Stimulated activated CD4-positive, alpha-beta T cell treated with anti-CD3 and anti-CD28 coated beads, Interleukin-2, amount 100 ng/mL, for 48 hours (primary cell): ENCODE data around the gene FLNA.
"Not testable (repeated sequence)": the region's sequence is repeated elsewhere in the genome, so short reads cannot be mapped to it uniquely, and the experiment has no call there.

Experiments used
- DNase-seq, 2 donors: peaks; one replicate each; pipeline ENCODE4 v3.0.0-alpha.2; 2020

Gene FLNA

GRCh38 chrX:154304846-154305245 is 69.6 kb downstream of the FLNA start:
- no peak for DNase-seq

- DNase-seq, result no peak
Measured at GRCh38 chrX:154303476-154303875, 71.0 kb downstream of the FLNA start.

GRCh38 chrX:154302998-154303397 is 71.4 kb downstream of the FLNA start:
- not testable (repeated sequence) for DNase-seq

GRCh38 chrX:154300816-154301215 is 73.6 kb downstream of the FLNA start:
- DNase-seq, result no peak
